HG03469 (cell line): ENCODE measurements around the gene CMPK2.
"Not testable (repeated sequence)": the region's sequence is repeated elsewhere in the genome, so short reads cannot be mapped to it uniquely, and the experiment has no call there.

ENCODE experiments used
- ATAC-seq: cut with Tn5 transposase; IDR thresholded peaks from one replicate; pipeline ENCODE4 v1.9.1; 2021; ENCODE audit warnings: mild to moderate bottlenecking, moderate library complexity, moderate number of reproducible peaks; ENCODE audit not compliant: unreplicated experiment

CMPK2 gene

GRCh38 chr2:6881046-6881445 is 15.3 kb upstream of the CMPK2 start:
- ATAC-seq = no peak

- no peak for ATAC-seq
Observed at GRCh38 chr2:6880200-6880733, 14.6 kb upstream of the CMPK2 start.

- no peak for ATAC-seq
Observed at GRCh38 chr2:6879011-6879410, 13.3 kb upstream of the CMPK2 start.

- no peak for ATAC-seq
Observed at GRCh38 chr2:6878549-6878948, 12.8 kb upstream of the CMPK2 start.

- peak; percentile 73 for ATAC-seq
Observed at GRCh38 chr2:6877402-6878304, 11.9 kb upstream of the CMPK2 start, which contains the start of gene RSAD2. Gene RSAD2 (plus strand): TSS chr2:6877777. CDS start chr2:6877801, 24 bp downstream.

- no peak for ATAC-seq
Observed at GRCh38 chr2:6876309-6876708, 10.6 kb upstream of the CMPK2 start.

GRCh38 chr2:6874032-6874431 is 8.3 kb upstream of the CMPK2 start:
- no peak for ATAC-seq

GRCh38 chr2:6872394-6872793 is 6.7 kb upstream of the CMPK2 start:
- ATAC-seq = peak; percentile 81

- ATAC-seq = no peak
Observed at GRCh38 chr2:6866982-6867381, 1.3 kb upstream of the CMPK2 start.

GRCh38 chr2:6866275-6866671 is 566 bp upstream of the CMPK2 start:
- ATAC-seq = peak; percentile 34

GRCh38 chr2:6864923-6865345 is 773 bp downstream of the CMPK2 start:
- ATAC-seq = no peak

GRCh38 chr2:6864231-6864754 is 1.4 kb downstream of the CMPK2 start:
- ATAC-seq = no peak

- ATAC-seq = no peak
Observed at GRCh38 chr2:6863792-6864191, 1.9 kb downstream of the CMPK2 start.

GRCh38 chr2:6860296-6860695 is 5.4 kb downstream of the CMPK2 start:
- no peak for ATAC-seq

- ATAC-seq = not testable (repeated sequence)
Observed at GRCh38 chr2:6858466-6859027, 7.2 kb downstream of the CMPK2 start.

GRCh38 chr2:6856548-6856920 is 9.2 kb downstream of the CMPK2 start:
- ATAC-seq = no peak

GRCh38 chr2:6855860-6856547 is 9.7 kb downstream of the CMPK2 start:
- ATAC-seq = no peak

GRCh38 chr2:6854416-6854815 is 11.3 kb downstream of the CMPK2 start:
- no peak for ATAC-seq

- no peak for ATAC-seq
Observed at GRCh38 chr2:6852195-6852594, 13.5 kb downstream of the CMPK2 start.

GRCh38 chr2:6846967-6847681 is 18.6 kb downstream of the CMPK2 start:
- ATAC-seq = no peak

GRCh38 chr2:6846540-6846939 is 19.2 kb downstream of the CMPK2 start:
- no peak for ATAC-seq
